AG08396 (cell line): Measurements from ENCODE around the gene IQCH.
A peak's percentile ranks its signal among the peaks of the same experiment; 100 is the strongest.

Source experiments
- DNase-seq: peaks from one replicate; pipeline ENCODE4 v3.0.0; 2012; ENCODE audit warnings: low spot score, mixed read lengths

The IQCH gene

DNA sequence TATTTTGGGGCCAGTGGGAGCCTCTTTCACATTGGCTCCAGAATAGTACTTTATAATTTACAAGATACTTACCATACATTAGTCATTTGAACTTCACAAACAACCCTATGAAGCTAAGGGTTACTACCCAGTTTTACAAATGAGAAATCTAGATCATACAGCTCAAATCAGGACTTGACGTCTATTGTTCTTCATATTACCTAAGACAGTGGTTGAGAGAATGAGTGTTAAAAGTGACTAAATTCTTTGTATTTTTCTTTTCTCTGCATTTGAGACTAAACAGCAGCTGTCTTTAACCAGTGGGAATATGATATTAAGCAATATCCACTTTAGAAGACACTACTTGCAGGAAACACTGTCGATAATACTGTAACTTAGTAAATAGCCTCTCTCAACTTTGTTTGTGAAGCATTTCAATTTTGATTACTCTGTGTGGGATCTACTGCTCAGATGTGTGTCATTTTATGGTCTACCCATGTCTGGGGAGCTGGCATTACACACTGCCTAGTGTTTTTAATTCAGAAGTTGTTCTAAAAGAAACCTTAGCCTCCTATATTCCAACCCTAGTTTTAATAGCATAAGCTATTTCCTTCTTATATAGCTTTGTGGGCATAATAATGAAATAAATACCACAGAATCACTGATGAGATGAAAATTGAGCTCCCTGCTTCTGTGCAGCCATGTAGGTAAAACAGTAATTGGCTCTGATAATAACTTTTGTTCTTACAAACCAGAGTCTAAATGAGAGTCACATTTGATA, 45.9 kb downstream of the IQCH start:
- DNase-seq, result no peak

DNA sequence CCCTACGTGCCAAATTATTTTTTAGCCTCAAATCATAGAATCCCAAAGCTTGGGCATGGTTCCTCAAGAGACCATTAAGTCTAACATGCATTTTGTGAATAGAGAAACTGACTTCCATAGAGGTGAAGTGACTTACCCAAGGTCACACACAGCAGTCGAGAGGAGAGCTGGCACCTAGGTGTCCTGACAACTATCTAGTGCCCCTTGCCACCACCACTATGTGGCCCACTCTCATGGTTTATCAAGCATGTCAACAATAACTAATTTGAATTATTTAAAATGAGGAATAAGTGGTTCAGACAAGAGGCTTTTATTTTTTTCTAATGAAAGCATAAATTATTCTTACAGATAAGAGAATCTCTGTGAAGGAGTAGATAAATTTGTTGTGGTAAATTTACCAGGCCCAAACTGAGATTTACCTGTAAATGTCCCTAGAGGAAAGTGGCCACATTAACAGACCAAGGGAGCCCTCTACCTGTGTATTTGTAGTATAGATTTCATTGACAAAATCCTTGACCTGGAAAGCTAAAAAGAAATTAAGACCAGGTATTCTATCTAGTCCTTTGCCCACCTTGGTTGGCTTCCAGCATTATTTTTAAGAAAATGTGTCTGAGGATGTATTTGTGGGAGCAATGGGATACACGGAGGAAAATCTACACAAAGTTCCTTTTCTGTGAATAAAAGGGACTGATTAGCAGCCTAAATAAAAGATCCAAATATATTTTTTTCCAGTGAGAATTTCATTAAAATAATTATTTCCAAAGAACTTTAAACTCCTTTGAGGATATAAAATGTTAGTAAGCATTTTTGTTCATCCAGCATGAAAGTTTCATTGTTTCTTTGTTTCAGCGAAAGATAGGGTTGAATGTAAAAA, 49.1 kb downstream of the IQCH start:
- DNase-seq, result no peak

- DNase-seq, result no peak
Measured at GRCh38 chr15:67304778-67305177, 50.2 kb downstream of the IQCH start.

GRCh38 chr15:67305506-67305905, 50.9 kb downstream of the IQCH start:
- no peak for DNase-seq

- DNase-seq, result peak; percentile 13
Measured at GRCh38 chr15:67307156-67307555, 52.6 kb downstream of the IQCH start.

GRCh38 chr15:67307889-67308597, 53.5 kb downstream of the IQCH start:
- DNase-seq, result no peak

DNA sequence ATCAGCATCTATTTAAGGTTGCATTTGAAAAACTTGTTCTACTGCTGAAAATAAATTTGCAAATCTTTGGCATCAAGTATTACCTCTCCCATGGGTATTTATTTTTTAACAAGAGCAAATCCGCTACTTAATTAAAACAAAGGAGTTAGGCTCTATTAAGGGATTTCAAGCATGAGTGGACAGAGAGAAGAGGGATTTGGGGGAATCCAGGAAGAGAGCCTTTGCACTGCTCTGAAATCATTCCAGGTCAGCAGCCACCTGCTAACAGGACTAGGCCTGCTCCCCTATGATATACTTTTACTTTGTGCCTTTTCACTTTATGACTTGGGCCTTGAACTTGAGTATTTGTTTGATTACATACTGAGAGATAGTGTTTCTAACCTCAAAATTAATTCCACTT, 57.1 kb downstream of the IQCH start:
- no peak for DNase-seq

DNA sequence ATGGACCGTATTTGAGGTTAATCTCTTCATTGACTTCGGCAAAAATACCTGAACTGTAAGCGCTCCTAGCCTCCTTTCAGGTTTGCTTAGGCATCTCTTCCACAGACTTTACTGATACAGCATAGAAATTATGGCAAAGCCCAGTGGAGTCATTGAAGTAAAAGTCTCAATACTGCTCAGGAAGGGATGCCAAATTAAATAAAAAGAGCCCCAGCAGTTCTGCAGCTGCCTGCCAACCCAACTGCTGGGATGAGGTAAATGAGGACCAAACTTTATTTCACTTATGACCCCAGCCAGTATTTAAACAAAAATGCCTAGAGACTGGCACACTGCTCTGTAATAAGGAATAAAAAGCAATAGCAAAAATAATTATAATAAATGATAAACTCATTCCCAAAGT, 65.4 kb downstream of the IQCH start:
- no peak for DNase-seq

DNA sequence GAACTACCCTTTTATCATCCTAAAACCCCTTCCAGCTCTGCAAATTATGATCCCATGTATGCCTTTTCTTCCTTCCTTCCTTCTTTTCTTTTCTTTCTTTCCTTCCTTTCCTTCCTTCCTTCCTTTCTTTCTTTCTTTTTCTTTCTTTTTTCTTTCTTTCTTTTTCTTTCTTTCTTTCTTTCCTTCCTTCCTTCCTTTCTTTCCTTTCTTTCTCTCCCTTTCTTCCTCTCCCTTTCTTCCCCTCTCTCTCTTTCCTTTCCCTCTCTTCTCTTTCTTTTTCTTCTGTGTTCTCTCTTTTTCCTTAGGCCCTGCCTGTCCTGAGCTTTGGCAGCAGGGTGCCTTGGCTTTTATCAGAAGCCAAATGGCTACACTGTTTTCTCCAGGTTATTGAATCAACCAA, 66.8 kb downstream of the IQCH start:
- DNase-seq, result no peak

- no peak for DNase-seq
Measured at GRCh38 chr15:67322481-67322880, 67.9 kb downstream of the IQCH start.

DNA sequence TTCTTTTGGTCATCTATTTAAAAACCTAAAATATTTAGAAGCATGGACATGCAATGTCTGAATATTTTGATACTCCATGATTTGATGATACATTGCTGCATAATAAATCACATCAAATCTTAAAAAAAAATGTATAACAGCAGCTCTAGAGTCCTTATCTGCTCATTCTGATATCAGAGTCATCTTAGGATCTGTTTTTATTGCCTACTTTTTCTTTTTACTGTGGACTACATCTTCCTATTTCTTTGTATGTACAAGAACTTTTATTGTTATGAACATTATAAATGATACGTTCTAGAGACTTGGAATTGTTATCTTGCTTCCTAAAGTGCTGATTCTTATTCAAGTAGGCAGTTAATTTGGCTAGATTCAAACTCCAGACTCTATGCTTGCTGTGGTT, 72.7 kb downstream of the IQCH start:
- no peak for DNase-seq

DNA sequence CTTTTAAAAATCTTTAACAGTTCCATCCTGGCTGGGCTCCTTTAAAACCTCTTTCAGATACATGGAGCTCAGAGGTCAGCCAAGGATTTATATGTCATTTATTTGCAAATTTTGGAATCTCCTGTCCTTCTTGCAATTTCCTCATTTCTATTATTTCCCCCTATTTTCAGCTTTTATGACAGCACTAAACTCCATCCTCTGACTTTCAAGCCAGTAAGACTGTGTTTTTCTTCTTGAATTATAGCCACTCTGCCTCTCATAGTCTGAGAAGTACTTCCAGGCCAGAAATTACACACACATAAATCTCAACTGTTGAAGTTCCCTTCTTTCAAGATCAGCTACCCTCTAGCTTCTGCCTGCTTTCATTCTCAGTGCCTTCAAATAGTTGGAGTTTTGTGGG, 73.2 kb downstream of the IQCH start:
- no peak for DNase-seq

GRCh38 chr15:67329984-67330733, 75.6 kb downstream of the IQCH start:
- no peak for DNase-seq

DNA sequence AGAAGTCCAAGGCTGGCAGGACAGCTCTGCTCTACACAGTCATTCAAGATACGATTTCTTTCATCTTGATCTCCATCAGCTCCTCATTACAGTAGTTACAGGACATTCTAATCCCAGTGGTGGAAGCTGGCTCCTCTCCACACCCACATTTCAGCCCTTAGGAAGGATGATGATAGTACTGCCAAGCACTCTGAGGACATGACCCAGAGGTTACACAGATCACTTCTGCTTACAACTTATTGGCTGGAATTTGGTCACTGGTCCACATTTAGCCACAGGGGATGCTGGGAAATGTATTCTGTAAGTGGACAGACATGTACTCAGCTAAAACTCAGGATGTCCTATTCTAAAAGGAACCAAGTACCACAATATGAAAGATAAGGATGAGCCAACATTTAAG, 77.1 kb downstream of the IQCH start:
- peak; percentile 12 for DNase-seq

GRCh38 chr15:67335026-67335425, 80.4 kb downstream of the IQCH start:
- no peak for DNase-seq

- DNase-seq, result no peak
Measured at GRCh38 chr15:67335534-67336222, 81.1 kb downstream of the IQCH start.

- DNase-seq, result no peak
Measured at GRCh38 chr15:67340630-67341029, 86.0 kb downstream of the IQCH start.

DNA sequence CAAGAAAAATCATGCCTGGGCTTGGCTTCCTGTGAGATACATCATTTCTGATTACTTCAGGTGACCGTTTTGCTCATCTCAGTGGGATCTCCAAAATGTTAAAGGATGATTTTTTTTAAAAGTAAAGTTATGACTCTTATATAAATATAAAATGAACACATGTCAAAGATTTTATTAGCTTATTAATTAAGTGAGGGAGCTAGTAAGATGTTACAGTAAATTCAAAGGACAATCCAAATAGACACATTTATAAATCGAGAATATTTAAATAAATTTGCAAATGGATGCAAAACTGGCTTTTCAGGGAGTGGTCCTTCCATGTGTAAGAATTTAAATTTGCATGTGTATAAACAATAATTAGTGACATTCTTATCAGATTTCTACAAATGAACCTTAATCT, 87.0 kb downstream of the IQCH start:
- DNase-seq, result no peak

DNA sequence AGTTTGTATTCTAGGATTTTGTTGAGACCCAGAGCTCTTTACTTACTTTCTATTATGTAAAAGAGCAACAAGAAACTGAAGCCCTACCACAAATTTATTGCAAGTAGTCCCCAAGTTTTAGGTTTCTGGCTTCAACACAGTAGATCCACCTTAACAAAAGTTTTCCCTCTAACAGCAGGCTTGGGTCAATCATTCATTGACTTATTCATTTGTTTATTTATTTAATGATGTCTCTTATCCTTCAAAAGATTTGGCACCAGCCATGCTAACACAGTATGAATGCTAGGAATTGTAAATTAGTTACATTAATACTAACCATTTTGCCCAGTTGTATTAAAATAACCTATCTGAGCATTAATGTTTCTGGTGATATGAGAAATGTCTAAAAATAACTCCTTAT, 88.6 kb downstream of the IQCH start:
- DNase-seq, result no peak

DNA sequence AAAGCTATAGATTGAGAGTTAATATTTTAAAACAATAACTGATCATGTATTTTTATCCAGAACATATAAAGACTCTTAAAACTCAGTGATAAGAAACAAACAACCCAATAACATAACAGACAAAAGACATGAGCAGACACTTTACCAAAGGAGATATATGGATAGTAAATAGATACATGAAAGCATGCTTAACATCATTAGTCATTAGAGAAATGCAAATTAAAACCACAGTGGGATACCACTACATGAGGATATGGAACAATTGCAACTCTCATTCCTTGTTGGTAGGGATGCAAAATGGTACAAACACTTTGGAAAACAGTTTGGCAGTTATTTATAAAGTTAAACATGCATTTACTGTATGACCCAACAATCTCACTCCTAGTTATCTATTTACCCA, 95.0 kb downstream of the IQCH start:
- no peak for DNase-seq

DNA sequence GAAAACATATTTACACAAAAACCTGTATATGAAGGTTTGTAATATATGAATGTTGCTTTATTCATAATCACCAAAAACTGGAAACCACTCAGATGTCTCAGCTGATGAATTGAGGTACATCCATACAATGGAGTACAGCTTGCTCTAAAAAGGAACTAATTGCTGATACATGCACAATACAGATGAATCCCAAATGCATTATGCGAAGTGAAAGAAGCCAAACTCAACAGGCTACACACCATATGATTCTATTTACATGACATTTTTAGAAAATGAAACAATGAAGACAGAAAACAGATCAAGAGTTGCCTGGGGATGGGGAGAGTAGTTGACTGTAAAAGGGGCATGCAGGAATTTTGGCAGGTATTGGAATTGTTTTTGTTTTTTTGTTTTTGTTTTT, 95.5 kb downstream of the IQCH start:
- DNase-seq, result no peak

DNA sequence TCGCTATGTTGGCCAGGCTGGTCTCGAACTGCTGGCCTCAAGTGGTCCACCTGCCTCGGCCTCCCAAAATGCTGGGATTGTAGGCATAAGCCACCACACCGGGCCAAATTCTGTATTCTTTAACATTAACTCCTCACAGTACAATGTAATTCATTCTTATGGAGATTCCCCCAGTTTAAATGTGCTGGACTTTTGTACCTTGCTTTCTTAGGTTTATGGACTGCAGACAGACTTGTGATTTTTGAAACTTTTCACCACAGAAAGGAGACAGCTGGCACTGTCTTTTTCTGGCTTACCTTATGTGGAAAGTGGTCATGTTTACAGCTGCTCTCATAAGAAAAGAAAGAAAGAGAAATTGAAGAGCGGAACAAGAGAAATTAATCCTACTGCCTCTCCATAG, 103.8 kb downstream of the IQCH start:
- DNase-seq, result no peak
